HG03066 (cell line): ENCODE results near the gene GNG7.
"Not testable (repeated sequence)": the region's sequence is repeated elsewhere in the genome, so short reads cannot be mapped to it uniquely, and the experiment has no call there.

ENCODE experiments used
- ATAC-seq: cut with Tn5 transposase; IDR thresholded peaks from one replicate; pipeline ENCODE4 v1.9.1; 2021; ENCODE audit warnings: low read depth; ENCODE audit not compliant: unreplicated experiment

The GNG7 gene

GRCh38 chr19:2479556-2480194 lies 222.8 kb downstream of the GNG7 start:
- ATAC-seq: no peak

GRCh38 chr19:2478756-2479555 lies 223.5 kb downstream of the GNG7 start:
- ATAC-seq: no peak

- ATAC-seq: no peak
Observed at GRCh38 chr19:2478278-2478755, 224.2 kb downstream of the GNG7 start.

- no peak for ATAC-seq
Observed at GRCh38 chr19:2477732-2478191, 224.7 kb downstream of the GNG7 start.

- no peak for ATAC-seq
Observed at GRCh38 chr19:2477141-2477710, 225.3 kb downstream of the GNG7 start.

- peak; percentile 6 for ATAC-seq
Observed at GRCh38 chr19:2476451-2477140, 225.9 kb downstream of the GNG7 start.

- peak; percentile 34 for ATAC-seq
Observed at GRCh38 chr19:2475702-2476450, 226.6 kb downstream of the GNG7 start, which contains the start of gene GADD45B. GADD45B (plus strand) TSS chr19:2476127; CDS start chr19:2476359, 232 bp downstream.

- ATAC-seq: no peak
Observed at GRCh38 chr19:2475018-2475701, 227.3 kb downstream of the GNG7 start.

- no peak for ATAC-seq
Observed at GRCh38 chr19:2474232-2475017, 228.1 kb downstream of the GNG7 start.

- ATAC-seq: not testable (repeated sequence)
Observed at GRCh38 chr19:2469915-2470200, 232.6 kb downstream of the GNG7 start.

GRCh38 chr19:2469102-2469914 lies 233.2 kb downstream of the GNG7 start:
- ATAC-seq: no peak

GRCh38 chr19:2468596-2468995 lies 233.9 kb downstream of the GNG7 start:
- ATAC-seq: no peak

GRCh38 chr19:2464389-2464788 lies 238.1 kb downstream of the GNG7 start:
- no peak for ATAC-seq

- not testable (repeated sequence) for ATAC-seq
Observed at GRCh38 chr19:2463694-2464093, 238.8 kb downstream of the GNG7 start.

GRCh38 chr19:2462635-2463421 lies 239.7 kb downstream of the GNG7 start:
- ATAC-seq: no peak

GRCh38 chr19:2461751-2462634 lies 240.5 kb downstream of the GNG7 start:
- no peak for ATAC-seq
